ENCODE measurements around the gene RELN.

- no peak for TF ChIP-seq CTCF (conservative IDR thresholded peaks at IDR 0.05; ENCODE audit: low read depth, low read length)
- TF ChIP-seq EZH2 (IDR thresholded peaks at IDR 0.05; ENCODE audit: low read length, unreplicated experiment), result no peak
Measured at GRCh38 chr7:103549786-103550185, 439.7 kb downstream of the RELN start.
